Kasumi-1 (cell line): Measurements from ENCODE around the gene BNC1.
"Not testable (repeated sequence)": the region's sequence is repeated elsewhere in the genome, so short reads cannot be mapped to it uniquely, and the experiment has no call there.

Source experiments
- DNase-seq, 2 experiments: peaks; one replicate each; lab custom pipeline; 2025; lab: John Stamatoyannopoulos, UW

Gene BNC1

GRCh38 chr15:83295417-83295816, 11.0 kb upstream of the BNC1 start:
- no peak for DNase-seq

DNA sequence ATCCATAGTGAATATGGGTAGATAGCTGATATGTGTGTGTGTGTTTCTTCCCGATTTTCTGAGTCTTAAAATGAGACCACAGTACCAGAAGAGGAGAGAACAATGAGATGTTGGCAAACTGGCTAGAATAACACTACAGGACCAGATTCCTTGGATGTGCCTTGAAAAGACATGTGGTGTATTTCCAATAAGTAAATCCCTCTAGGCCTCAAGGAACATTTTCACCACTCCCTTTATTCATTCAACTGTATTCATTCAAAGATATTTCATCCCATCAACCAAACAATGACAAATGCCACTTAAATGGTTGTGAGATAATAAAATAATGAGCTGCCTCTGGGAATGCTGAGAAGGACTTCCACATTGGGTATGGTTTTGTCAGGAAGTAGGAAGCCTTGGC, 8.7 kb upstream of the BNC1 start:
- no peak for DNase-seq

DNA sequence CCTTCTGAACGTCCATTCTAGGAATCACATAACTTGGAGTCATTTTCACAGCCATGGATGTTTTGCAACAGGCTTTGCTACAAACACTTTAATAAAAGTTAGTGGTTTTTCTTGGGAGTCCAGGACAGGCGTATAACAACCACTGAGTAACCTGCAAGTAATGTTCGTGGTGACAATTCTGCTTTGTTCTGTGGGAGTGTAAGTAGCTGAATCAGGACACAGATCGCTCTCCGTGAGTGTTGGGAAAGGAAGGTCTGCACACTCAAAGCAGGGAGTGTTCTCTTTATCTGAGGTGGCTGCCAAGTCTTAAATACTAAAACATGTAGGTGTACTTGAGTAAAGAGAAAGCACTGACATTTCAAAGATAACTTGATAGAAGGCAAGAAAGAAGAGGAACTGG, 7.9 kb upstream of the BNC1 start:
- no peak for DNase-seq

GRCh38 chr15:83290236-83290635, 5.8 kb upstream of the BNC1 start:
- DNase-seq, result no peak

DNA sequence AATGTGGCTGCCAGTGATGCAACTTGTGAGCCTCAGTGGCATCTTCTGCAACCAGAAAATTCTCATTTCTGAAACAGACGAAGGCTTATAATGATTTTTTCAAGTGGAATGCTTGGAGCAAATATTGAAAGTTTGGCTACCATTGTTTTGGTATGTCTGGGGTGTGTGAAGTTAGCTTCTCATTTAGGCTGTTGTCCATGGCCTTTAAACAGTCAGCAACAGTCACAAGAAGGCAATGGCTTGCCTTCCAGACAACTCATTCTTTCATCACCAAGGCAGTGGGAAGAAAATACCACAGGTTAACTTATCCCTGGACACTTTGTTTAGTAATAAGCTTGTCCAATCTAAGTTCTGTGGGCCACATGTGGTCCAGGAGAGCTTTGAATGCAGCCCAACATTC, 4.7 kb upstream of the BNC1 start:
- no peak for DNase-seq

- no peak for DNase-seq
These were observed 3.9 kb upstream of the BNC1 start for GRCh38 chr15:83288381-83288801.

DNA sequence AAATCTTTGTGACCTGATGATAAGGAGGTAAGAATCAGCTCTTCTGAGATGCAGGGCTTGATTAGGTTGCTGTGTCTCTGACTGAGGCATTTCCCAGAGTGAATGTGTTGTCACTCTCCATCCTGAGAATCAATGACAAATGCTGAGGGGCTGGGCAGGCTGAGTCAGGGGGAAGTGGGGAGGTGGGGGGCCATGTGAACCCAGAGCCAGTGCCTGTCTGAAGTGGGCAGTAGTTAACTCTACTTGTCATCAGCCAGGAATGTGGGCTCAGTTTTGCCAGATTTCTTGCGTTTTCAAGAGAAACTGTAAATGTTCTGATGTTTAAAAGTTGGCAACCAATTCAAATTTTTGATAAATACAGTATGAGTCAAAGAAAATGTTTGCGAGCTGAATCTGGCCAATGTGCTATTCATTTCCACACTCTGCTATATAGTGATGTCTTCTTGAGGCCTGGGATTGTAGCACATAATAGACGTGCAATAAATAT, 3.1 kb upstream of the BNC1 start:
- DNase-seq, result no peak

DNA sequence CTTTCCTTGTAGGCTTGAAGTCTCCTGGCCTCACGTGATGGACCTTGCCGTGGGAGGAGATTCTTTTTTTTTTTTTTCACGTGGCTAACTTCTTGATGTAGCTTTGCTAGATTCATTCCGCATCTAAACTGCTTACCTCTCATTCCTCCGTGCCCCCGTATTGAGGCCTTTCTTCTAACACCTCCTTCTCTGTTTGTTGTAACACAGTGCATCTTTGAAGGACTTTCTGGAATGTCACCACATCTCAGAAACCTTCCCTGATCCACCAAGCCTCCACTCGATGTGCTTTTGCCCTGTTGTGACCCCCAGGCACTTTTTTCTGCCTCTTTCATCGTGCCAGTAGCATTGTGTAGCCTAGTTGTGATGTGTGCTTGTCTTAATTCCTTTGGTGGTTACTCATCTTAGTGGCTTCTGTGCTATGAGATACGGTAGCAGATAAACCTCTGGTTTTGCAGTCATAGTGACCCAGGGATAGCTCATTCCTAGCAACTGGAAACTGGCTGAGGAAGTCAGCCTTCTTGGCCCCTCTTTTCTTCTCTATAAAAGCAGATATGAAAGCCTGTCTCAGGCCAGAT, 1.6 kb upstream of the BNC1 start:
- DNase-seq, result no peak

- no peak for DNase-seq
These were observed 967 bp upstream of the BNC1 start for GRCh38 chr15:83285284-83285978.

DNA sequence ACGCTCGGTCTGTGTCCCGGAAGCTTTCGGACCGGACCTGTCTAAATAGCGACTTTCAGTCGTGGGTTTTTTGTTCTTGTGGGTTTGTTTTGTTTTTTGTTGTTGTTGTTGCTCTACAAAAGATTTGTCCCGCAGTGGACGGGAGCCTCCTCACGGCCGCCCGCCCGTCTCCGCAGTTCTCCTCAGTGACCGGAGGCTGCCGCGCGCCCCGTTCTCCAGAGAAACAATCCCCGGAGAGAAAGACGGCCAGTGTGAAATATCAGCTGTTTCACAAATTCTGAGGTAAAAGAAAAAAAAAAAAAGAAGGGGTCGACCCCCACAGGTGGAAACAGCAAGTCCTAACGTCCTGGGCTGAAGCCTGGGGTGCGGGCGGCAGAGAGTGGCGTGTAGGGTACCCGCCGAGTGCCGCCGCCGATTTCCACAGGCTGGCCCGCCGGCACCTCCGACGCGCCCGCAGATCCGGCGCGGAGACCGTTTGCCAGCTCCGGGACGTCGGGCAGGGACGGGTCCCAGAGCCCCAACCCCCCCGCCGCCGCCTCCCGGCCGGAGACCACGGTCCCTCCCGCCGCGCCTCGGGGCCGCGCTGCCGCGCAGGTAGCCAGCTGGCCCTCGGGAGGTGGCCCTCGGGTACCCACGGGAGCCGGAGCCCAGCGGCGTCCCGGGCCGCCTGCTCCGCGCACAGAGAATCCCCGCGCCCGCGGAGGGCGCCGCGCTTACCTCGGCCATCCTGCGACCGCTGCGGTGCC, 478 bp downstream of the BNC1 start:
- no peak for DNase-seq

- DNase-seq, result no peak
These were observed 1.2 kb downstream of the BNC1 start for GRCh38 chr15:83283138-83283812.

GRCh38 chr15:83282776-83283137, 1.7 kb downstream of the BNC1 start:
- DNase-seq, result no peak

- DNase-seq, result no peak
These were observed 2.3 kb downstream of the BNC1 start for GRCh38 chr15:83282141-83282540.

GRCh38 chr15:83278191-83278590, 6.3 kb downstream of the BNC1 start:
- no peak for DNase-seq

DNA sequence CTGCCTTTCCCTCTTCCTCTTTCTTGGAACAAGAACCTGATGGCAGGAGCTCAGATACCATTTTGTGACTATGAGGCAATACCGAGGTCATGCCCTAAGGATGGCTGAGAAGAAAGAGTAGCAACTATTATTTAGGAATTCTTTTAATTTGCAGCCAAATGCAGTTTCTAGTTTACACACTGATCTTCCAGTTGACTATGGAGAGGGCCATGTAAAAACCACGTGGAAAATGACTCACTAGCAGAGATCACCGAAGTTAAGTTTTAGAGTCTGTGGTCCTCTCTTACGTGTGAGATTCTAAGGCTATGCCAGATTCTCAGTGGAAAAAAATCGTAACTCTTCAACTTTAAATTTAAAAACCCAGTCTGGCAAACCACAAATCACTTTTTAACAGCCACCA, 7.8 kb downstream of the BNC1 start:
- DNase-seq, result no peak

GRCh38 chr15:83275412-83275811, 9.1 kb downstream of the BNC1 start:
- DNase-seq, result no peak

GRCh38 chr15:83270176-83270575, 14.3 kb downstream of the BNC1 start:
- no peak for DNase-seq

GRCh38 chr15:83268147-83268546, 16.3 kb downstream of the BNC1 start:
- DNase-seq, result no peak

DNA sequence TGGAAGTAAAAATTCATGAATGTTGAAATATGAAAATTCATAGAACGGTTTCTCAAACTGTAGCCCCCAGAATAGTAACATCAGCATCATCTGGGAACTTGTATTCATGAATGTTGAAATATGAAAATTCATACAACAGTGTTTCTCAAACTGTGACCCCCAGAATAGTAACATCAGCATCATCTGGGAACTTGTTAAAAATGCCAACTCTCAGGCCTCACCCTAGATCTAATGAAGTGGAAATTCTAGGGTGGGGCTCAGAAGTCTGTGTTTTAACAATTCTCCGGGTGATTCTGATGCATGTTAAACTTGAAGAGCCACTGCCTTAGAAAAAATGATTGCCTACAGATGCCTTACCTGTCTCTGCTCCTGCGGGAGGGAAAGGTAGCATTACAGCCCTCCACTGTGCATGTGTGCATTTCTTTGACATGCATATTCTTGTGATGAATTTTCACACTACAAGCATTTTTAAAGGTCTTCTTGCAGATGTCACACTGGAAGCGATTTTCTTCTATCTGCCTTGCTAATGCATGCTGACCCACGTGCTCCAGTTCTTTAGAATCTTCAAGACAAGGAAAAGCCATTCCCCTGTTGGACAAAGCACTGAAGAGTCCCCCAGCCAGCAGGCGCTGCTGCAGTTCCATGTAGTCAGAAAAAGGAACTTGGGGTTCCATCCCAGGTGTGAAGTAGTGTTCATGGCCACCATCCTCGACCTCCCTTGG, 21.7 kb downstream of the BNC1 start:
- no peak for DNase-seq

- not testable (repeated sequence) for DNase-seq
These were observed 22.3 kb downstream of the BNC1 start for GRCh38 chr15:83262181-83262580.

DNA sequence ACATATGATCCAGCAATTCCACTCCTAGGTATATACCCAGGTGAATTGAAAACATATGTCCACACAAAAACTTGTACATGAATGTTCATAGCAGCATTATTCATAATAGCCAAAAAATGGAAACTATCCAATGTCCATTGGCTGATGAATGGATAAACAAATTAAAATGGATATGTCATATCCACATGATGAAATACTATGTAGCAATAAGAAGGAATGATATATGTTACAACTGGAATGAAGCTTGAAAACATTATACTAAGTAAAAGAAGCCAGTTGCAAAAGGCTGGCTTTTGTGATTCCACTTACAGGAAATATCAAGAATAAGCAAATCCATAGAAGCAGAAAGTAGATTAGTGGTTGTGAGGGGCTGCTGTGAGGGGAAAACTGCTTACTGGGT, 33.7 kb downstream of the BNC1 start:
- DNase-seq, result no peak

DNA sequence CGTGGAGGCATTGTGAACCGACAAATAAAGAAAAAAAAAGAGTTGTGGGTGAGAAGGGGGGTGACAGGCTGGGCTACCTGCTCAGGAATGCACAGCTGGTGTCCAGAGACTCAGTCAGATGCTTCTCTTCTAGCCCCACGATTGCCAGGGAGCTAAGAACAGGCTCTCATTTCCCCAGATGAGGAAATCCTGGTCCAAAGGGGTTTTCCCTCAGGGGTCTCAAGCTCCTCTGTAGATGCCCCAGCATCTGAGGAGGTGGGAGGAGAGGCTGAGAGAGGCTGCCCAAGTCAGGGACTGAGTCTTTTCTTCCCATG, 35.5 kb downstream of the BNC1 start:
- DNase-seq, result no peak
